GM21717 (cell line): ENCODE results near the gene ZBTB17.
"Not testable (repeated sequence)": the region's sequence is repeated elsewhere in the genome, so short reads cannot be mapped to it uniquely, and the experiment has no call there.

ENCODE experiments used
- ATAC-seq: cut with Tn5 transposase; IDR thresholded peaks from one replicate; pipeline ENCODE4 v1.9.1; 2021; ENCODE audit warnings: mild to moderate bottlenecking, moderate library complexity; ENCODE audit not compliant: unreplicated experiment

The ZBTB17 gene

GRCh38 chr1:15911141-15911540 is 64.8 kb downstream of the ZBTB17 start:
- no peak for ATAC-seq

- no peak for ATAC-seq
Measured at GRCh38 chr1:15908597-15908996, 67.3 kb downstream of the ZBTB17 start.

GRCh38 chr1:15902882-15903281 is 73.0 kb downstream of the ZBTB17 start:
- no peak for ATAC-seq

- no peak for ATAC-seq
Measured at GRCh38 chr1:15900662-15901279, 75.1 kb downstream of the ZBTB17 start.

- no peak for ATAC-seq
Measured at GRCh38 chr1:15899266-15899665, 76.6 kb downstream of the ZBTB17 start.

- ATAC-seq, result not testable (repeated sequence)
Measured at GRCh38 chr1:15896841-15897610, 78.9 kb downstream of the ZBTB17 start.

- ATAC-seq, result no peak
Measured at GRCh38 chr1:15895233-15895632, 80.7 kb downstream of the ZBTB17 start.

- ATAC-seq, result not testable (repeated sequence)
Measured at GRCh38 chr1:15892857-15893599, 82.9 kb downstream of the ZBTB17 start.
